DMS79 treated with DMSO at 0.1 percent for 48 hours (cell line): ENCODE measurements around the gene MACROD2.
"Not testable (repeated sequence)": the region's sequence is repeated elsewhere in the genome, so short reads cannot be mapped to it uniquely, and the experiment has no call there.

Experiments used
- DNase-seq: peaks from one replicate; lab custom pipeline; 2025; lab: John Stamatoyannopoulos, UW

Gene MACROD2

DNA sequence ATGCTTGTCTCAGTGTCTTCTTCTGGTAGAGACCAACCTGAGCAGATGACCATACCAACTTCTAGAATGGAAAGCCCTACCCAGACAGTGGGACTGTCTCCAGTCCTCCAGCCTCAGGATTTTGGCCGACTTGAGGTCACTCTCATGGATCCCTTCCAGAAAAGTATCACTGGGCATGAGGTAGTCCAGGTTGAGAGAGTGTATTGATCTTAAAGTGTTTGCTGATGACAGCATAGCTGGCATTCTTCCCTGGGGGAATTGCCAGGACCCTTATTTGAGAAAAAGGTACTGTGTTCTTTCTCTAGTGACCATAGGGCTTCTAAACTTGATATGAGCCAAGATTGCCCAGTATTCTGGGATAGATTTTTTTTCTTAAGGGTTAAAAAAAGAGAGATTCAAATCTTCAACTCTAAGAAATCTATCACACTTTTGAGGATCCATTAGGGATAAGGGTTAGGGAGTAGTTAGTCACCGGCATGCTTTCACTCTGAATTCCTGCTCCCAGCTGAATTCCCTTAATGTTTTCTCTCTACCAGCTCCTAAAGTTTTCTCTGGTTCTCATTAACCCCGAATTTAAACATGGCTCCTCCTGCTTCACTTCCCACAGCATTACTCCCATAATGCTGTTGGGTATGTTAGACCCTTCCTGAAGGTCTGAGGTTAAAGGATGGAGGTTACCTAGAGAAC is 415.7 kb downstream of the MACROD2 start:
- DNase-seq = no peak

DNA sequence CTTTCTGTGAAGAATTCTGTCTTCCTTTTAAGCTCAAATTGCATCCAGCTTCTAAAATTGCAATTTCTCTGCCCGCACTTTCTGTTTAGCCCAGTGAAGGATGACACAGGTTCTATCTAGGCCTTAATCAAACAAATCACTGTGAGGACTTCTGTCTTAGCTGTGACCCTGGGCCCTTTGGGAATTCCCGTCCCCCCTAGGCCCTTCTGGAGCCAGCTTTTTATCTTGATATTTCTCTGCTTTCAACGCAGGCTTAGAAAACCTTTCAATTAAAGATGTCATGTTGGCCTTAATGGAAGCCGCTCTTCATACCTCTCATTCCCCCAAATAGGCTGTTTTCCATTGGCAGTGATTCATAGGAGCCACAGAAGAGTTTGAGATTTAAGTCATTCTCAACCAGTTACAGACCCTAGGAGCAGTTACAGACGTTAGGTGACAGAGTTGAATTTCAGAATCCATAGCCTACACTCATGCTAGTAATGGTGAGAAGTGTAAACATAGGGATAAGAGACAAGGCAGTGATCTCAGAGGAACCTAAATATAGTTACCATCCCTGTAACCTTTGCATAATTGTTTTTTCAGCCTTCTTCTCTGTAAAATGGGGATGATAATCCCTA is 416.9 kb downstream of the MACROD2 start:
- no peak for DNase-seq

DNA sequence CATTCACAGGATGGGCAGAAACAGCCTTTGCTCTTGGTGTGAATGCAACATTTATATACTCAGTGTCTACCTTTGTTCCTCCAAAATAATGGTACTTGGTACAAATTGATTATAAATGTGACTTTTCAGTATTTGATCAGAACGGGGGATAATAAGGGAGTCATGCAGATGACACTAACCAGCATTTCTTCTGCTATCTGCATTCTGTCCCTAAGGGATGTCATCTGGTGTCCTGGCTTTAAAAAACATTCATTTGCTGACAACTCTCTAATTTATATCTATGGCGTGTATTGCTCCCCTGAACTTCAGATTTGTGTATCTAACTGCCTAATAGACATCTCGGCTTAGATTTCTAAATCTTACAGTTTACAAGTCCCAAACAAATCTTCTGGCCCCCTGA is 418.5 kb downstream of the MACROD2 start:
- no peak for DNase-seq

DNA sequence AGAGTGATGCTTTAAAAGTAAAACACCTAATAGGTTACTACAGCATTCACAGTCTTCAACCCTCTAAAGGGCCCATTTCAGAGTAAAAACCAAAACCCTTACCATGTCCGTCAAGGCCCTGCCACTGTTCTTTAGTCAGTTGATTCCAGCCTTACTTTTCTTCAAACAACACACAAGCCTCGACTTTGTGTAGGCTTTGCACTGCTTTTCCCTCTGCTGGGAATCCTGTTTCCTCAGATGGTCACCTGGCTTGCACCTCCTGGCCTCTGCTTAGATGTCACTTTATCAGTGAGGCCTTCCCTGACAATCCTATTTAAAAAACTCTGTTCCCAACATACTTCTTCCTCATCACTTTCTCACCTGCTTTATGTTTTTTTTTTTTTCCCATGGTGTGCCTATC is 419.2 kb downstream of the MACROD2 start:
- no peak for DNase-seq

DNA sequence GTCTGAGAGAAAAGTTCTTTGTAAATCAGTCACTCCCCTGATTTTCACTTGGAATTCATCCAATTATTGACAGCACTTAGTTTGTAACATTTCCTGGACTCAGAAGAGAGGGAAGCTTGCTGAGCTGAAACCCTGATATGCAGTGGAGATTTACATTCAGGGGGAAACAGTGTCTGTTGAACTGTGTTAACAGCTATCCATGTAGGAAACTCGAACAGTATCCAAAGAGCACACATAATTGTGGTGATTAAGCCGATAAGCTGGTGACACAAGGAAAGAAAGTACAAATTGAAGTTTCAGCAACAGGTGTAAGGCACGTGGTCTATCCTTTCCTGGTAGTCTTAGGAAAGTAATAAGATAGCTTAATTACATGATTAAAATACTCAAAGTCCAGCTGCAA is 420.2 kb downstream of the MACROD2 start:
- DNase-seq = no peak

DNA sequence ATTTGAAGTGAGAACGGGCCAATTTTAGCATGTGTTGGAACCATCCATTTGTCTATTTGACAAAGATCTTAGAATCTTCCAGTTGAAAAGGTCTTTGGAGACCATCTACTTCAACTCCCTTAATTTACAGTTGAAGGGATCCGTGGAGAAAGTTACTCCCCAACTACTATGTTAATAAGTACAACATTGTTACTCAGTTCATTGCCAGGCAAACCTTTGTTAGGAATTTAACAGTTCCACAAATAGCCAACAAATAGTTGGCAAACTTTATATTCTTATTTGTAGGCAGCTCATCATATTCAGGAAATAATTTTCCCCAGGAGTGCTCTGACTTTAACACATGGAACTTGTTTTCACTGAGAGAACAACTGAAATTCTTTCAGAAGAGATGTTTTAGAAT is 423.1 kb downstream of the MACROD2 start:
- DNase-seq = no peak

DNA sequence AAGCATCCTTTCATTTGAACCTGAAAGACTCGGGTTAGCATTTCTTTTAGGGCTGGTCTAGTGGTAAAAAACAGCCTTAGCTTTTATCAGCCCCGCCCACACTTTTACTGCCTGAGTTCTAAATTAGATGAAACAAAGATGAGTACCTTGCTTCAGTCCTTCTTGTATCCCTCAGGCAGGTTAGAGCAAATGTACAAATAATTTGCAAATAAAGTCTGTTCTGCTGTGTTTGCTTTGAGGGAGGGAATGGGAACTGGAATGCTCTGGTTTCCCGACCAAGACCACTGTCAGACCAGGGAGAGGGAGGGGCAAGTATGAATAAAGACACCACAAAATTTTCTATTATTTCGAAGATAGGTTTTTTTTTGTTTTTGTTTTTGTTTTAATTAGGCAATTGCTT is 427.6 kb downstream of the MACROD2 start:
- DNase-seq = no peak

DNA sequence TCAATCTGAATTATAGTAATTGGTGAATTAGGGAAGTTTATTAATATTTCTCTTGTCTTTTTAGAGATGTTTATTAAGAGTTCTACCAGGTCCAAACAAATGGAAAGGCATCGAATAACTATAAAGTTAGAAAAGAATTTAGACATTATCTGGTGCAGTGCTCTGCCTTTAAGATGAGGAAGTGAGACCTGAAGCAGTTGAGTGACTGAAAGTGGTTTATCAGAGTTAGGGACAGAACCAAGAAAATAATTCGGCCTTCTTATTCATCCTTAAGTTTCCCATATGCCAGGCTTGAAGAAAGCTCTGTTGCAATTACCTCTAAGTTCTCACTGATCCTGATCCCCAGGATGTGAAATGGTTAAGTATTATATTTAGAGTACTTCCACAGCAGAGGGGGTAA is 436.3 kb downstream of the MACROD2 start:
- no peak for DNase-seq

DNA sequence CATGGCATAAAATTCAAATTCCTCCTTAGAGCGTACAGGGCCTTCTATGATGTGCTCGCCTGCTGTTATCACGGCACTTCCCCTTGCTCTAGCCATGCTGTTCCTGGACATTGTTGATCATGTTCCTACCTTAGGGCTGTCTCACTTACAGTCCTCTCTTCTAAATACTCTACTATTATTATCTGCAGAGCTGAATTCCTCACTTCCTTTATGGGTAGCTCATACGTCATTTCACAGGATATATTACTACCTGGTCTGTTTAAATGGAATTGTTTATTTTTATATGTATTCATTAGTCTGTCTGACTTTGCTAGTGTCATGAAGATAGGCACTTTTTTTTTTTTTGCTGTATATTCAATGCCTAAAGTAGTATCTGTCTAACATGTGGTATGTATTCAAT is 436.8 kb downstream of the MACROD2 start:
- DNase-seq = no peak

DNA sequence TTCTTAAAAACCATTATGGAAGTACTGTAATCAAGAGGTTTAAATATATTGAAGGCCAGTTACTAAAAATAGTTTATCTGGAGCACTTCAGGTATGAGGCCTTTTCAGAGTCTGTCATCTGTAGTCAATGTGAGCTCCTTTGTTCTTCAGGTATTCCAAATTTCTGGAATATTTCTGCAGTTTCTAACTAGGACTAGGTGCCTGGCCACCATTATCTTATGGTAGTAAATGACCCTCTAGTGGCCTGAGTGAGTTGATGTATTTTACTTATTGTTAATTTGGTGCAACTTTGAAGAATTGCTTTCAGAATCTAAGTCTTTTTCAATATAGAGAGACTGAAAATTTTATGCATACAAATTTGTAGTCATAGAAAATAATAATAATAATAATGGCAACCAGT is 437.3 kb downstream of the MACROD2 start:
- DNase-seq = no peak

DNA sequence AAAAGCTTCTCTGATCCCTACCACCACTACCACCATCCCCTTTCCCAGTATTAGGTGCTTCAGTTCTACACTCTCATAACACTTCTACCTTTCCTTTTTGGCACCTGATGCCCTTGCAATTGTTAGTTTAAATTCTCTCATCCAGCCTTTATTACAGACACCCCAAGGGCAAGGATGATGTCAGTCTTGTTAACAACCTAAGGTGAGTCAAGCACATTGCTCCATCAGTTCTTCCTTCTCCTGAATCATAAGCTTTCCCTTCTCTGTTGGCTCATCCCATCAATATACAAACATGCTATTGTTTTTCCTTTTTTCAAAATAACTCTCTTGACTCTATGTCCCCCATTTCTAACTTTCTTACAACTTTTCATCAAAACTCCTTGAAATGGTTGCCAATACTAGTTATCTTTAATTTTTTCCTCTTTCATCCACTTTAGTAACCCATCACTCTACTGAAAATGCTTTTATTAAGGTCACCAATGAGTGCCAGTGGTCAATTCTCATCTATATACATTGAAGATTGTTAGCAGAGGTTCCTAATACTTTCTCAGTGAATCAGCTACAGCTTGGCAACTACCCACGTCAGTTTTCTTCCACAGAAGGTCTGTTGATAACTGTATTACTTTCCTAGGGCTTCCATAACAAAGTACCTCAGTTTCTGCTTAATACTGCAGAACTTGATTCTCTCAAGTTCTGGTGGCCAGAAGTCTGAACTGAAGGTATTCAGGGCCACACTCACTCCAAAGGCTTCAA is 439.2 kb downstream of the MACROD2 start:
- DNase-seq = no peak

DNA sequence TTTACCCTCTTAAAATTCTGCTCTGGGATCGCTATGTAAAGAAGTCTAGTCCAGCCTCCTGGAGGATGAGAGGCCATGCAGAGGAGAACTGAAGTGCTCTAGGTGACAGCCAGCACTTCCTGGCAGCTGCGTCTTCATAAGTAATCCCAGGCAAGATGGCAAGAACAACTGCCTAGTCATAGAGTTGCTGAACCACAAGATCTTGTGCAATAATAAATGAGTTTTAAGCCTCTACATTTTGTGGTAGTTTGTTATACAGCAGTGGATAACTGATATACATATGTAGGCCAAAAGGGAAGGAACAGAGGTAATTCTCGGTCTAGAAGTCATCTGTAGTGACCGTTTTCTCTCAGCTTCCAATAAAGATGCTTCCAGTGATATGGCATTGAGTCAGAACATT is 445.9 kb downstream of the MACROD2 start:
- DNase-seq = no peak

DNA sequence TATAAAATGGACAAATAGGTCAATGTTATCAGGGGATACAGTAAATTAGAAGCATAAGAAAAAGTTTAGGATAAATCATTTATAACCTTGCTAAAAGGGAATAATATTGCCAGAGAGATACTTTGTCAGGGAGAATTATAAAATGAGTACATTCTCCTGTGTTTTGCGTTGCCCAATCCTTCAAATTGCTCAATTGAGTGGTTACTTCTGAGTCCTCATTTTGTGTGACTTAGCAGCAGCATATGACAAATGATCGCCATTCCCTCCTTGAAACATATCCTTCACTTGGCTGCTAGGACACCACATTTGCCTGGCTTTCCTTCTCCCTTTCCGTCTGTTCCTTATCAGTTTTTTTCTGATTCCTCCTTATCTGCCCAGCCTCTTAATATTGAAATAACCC is 448.8 kb downstream of the MACROD2 start:
- DNase-seq = no peak

DNA sequence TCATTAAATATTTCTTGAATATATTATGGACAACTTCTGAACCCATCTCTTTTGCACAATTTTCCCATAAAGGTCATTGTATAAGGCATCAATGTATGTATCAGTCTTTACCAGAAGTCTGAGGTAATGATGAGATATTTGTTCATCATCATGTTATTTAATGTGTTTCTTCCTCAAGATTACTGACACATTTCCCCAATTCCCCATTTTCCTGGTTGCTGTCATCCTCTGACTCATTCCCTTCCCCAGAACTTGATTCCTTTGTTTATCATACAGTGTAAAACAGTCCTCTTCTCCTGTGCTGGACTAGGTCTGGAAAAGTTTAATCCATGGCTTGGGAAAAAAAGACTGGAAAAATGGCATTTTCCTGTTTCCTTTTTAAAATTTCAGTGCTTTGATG is 450.0 kb downstream of the MACROD2 start:
- no peak for DNase-seq

DNA sequence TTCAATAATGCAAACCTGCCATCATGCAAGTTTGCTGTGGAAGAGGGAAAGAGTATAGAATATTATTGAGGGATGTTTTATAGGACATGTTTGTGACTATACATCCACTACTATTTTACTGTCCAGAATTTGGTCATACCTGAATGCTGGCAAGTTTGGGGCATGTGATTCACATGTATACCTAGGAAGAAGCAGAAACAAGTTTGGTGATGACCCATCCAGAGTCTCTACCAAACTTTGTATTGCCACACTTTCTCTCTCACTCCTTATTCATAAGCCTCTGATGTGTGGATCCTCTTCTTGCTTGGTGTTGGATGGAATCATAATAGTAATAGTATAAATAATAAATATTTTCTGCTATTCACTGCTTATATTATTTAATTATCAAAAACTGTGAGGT is 450.6 kb downstream of the MACROD2 start:
- no peak for DNase-seq

DNA sequence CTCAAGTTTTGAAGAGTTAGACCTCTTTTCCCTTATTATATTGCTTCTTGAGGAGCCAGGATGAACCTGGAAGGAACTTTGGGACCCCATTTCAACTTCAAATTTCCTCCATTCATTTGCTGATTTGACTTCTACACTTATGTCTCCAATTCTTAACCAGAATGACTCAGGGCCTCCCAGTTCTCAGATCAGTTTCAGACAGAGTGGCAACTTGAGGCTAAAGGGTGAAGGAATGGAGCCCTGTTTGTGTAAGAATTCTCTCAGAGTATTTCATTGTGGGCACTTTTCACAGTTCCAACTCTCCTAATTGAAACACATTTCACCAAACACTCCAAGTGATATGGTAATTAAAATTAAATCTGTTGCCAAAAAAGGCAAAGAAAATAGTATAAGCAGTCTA is 451.1 kb downstream of the MACROD2 start:
- no peak for DNase-seq

DNA sequence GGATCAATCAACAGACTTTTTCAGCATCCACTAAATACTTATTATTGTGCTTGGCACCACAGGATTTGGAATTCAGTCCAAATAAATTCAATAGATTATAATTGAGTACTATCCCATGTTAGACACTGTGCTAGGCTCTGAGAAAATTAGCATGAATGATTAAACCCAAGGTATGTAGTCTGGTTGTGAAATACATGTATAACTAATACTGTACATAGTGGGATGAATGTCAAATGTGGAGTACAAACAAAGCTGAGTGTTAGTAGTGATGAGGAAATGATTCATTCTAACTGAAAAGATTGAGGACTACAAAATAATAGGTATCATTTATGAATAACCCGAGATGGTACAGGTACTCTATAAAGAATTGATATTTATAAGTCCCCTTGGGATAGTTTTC is 454.0 kb downstream of the MACROD2 start:
- no peak for DNase-seq

DNA sequence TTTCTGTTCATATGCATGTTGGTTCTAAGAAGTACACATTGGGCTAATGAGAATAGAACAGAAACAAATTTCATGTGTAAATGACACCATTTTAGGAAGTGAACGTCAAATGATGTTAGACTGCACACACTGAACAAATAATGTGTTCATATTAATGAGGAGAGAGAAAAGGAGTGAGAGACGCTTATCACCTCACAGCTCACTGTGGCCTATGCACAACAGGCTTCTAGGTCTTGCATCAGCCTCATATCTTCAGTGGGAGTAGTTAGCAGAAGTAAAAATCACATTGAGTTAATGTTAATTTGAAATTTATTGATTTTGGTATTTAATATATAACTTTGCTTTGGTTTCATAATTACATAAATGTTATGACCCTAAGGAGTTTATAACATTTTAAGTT is 454.9 kb downstream of the MACROD2 start:
- no peak for DNase-seq

DNA sequence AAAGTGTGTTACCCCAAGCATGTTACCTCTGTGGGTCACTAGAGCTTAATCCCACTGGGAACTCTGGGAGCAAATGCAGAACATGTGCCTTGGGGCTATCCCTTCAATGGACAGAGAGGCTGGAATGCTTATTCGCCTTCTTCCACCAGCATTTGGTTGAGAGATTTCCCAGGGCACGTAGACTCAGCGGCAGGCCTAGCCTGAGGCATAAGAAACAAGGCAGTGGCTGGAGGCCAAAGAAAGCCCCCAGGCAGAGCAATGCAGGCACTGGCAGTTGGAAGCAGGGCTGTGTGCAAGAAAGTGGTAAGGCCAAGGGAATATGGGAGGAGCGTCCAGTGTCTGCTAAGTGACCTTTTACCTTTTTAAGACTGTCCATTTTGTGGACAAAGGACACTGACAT is 456.1 kb downstream of the MACROD2 start:
- no peak for DNase-seq

DNA sequence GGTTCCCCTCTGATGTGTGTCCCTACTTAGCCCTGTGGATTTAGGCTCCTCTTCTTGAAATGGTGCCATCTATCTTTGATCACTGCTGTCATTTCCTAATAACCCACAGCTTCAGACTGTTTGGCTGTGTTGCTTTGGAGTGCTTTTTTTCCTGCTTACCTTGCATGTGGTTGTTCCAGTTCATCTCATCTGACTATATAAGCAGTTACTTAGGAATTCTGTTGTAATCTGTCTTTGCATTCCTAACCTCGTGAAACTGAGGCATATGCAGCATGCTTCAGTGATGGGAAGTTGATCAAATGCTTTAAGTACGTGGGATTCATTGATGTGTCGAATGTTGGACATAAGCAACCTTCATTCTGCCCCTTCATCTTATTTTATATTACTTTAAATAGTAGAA is 457.9 kb downstream of the MACROD2 start:
- no peak for DNase-seq

DNA sequence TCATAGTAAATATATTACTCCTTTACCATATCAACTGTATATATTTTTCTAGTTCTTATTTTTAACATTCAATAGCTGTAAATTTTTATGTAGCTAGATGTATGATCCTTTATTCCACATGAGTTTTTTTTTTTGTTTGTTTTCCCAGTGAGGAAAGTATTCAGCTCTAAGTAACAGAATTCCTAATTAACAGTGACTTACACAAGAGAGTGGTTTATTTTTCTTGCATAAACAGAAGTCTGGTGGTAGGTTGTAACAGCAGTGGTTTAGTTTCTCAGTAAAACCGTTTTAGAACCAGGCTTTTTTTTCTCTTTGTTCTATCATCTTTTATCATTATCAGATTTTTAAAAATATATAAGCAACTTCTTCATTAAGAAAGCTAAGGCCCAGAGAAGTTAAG is 459.0 kb downstream of the MACROD2 start:
- no peak for DNase-seq

DNA sequence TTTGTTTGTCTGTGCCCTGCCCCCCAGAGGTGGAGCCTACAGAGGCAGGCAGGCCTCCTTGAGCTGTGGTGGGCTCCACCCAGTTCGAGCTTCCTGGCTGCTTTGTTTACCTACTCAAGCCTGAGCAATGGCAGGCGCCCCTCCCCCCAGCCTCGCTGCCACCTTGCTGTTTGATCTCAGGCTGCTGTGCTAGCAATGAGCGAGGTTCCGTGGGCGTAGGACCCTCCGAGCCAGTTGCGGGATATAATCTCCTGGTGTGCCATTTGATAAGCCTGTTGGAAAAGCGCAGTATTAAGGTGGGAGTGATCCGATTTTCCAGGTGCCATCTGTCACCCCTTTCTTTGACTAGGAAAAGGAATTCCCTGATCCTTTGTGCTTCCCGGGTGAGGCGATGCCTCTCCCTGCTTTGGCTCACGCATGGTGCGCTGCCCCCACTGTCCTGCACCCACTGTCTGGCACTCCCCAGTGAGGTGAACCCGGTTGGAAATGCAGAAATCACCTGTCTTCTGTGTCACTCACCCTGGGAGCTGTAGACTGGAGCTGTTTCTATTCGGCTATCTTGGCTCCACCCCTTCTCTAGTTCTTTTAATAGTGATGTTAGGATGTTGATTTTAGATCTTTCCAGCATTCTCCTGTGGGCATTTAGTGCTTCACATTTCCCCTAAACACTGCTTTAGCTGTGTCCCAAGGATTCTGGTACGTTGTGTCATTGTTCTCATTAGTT is 471.9 kb downstream of the MACROD2 start:
- DNase-seq = not testable (repeated sequence)
